Activated CD4-positive, alpha-beta T cell treated with anti-CD3 and anti-CD28 coated beads, Interleukin-2, amount 50 U/mL, for 16 hours (primary cell): Measurements from ENCODE around the gene TMEM202.
A peak's percentile ranks its signal among the peaks of the same experiment; 100 is the strongest.
"Not testable (repeated sequence)": the region's sequence is repeated elsewhere in the genome, so short reads cannot be mapped to it uniquely, and the experiment has no call there.

Experiments
- DNase-seq: peaks from one replicate; pipeline ENCODE4 v3.0.0-alpha.2; 2020

TMEM202 gene

GRCh38 chr15:72397796-72398588 lies at the start of gene TMEM202:
TSS of gene TMEM202 (plus strand) at chr15:72398305. CDS start at chr15:72398327, 22 bp downstream.
- DNase-seq: no peak

GRCh38 chr15:72353266-72353665 lies 44.8 kb upstream of the TMEM202 start:
- DNase-seq: no peak

- DNase-seq: no peak
Measured at GRCh38 chr15:72354496-72354895, 43.6 kb upstream of the TMEM202 start.

- DNase-seq: no peak
Measured at GRCh38 chr15:72358121-72358520, 40.0 kb upstream of the TMEM202 start.

GRCh38 chr15:72358650-72359171 lies 39.4 kb upstream of the TMEM202 start:
- no peak for DNase-seq

- no peak for DNase-seq
Measured at GRCh38 chr15:72361176-72361575, 36.9 kb upstream of the TMEM202 start.

- DNase-seq: peak; percentile 72
Measured at GRCh38 chr15:72365844-72366243, 32.3 kb upstream of the TMEM202 start.

GRCh38 chr15:72368325-72368724 lies 29.8 kb upstream of the TMEM202 start:
- DNase-seq: no peak

GRCh38 chr15:72368899-72369298 lies 29.2 kb upstream of the TMEM202 start:
- DNase-seq: no peak

GRCh38 chr15:72369964-72370363 lies 28.1 kb upstream of the TMEM202 start:
- no peak for DNase-seq

- no peak for DNase-seq
Measured at GRCh38 chr15:72372361-72372760, 25.7 kb upstream of the TMEM202 start.

- no peak for DNase-seq
Measured at GRCh38 chr15:72375501-72375845, 22.6 kb upstream of the TMEM202 start.

GRCh38 chr15:72375846-72376581 lies 22.1 kb upstream of the TMEM202 start, which contains the start of gene HEXA:
TSS of gene HEXA (minus strand) at chr15:72376014. CDS start at chr15:72375972, 42 bp downstream.
- peak; percentile 95 for DNase-seq

GRCh38 chr15:72377331-72377730 lies 20.8 kb upstream of the TMEM202 start:
- no peak for DNase-seq

- not testable (repeated sequence) for DNase-seq
Measured at GRCh38 chr15:72379106-72379505, 19.0 kb upstream of the TMEM202 start.

GRCh38 chr15:72379856-72380430 lies 18.2 kb upstream of the TMEM202 start:
- DNase-seq: no peak

- no peak for DNase-seq
Measured at GRCh38 chr15:72380743-72381142, 17.4 kb upstream of the TMEM202 start.

GRCh38 chr15:72382146-72382545 lies 16.0 kb upstream of the TMEM202 start:
- no peak for DNase-seq

GRCh38 chr15:72387741-72388140 lies 10.4 kb upstream of the TMEM202 start:
- DNase-seq: no peak

GRCh38 chr15:72389231-72389630 lies 8.9 kb upstream of the TMEM202 start:
- no peak for DNase-seq

- DNase-seq: not testable (repeated sequence)
Measured at GRCh38 chr15:72396331-72396730, 1.8 kb upstream of the TMEM202 start.

- no peak for DNase-seq
Measured at GRCh38 chr15:72398648-72399047, 543 bp downstream of the TMEM202 start.

GRCh38 chr15:72402726-72403125 lies 4.6 kb downstream of the TMEM202 start:
- DNase-seq: no peak

- no peak for DNase-seq
Measured at GRCh38 chr15:72404356-72404755, 6.3 kb downstream of the TMEM202 start.
